B cell (primary cell): ENCODE measurements around the gene RD3L. TPM values are rescaled to one million over a fixed set of nuclear protein-coding genes. Genes with fewer than 3 reads are reported as not detected.

ENCODE experiments used
- ATAC-seq: fragments of 200-7000 bp; cut with Tn5 transposase; one replicate; pipeline ENCODE4 v1.10.0; 2021; ENCODE audit warnings: low read depth, mild to moderate bottlenecking, moderate number of reproducible peaks, moderate library complexity
- CTCF ChIA-PET: fragments of 350-600 bp; sonication (Branson Sonifier 250); formaldehyde crosslinking; loops from one replicate; lab custom pipeline; 2021; ENCODE audit warnings: antibody characterized with exemption, inconsistent platforms; lab: Charles Lee
- POLR2A ChIA-PET: fragments of 350-600 bp; sonication (Branson Sonifier 250); formaldehyde crosslinking; loops from one replicate; lab custom pipeline; 2021; ENCODE audit warnings: antibody characterized with exemption; lab: Charles Lee
- DNase-seq: peaks from one replicate; pipeline ENCODE4 v3.0.0; 2013
- H2AFZ ChIP-seq: 2 replicates; pipeline ENCODE4 v1.6.1; 2012; ENCODE audit warnings: mild to moderate bottlenecking, low read depth, low read length; ENCODE audit not compliant: insufficient read depth, poor library complexity, severe bottlenecking
- H3K27ac ChIP-seq, 2 donors: 1 replicate in 1 of 2; 2 replicates in 1 of 2; pipeline ENCODE4 v1.5.1; 2012 to 2013; ENCODE audit warnings: low read length in 2 of 2, mild to moderate bottlenecking in 2 of 2, moderate library complexity in 1 of 2
- H3K27me3 ChIP-seq, 4 experiments: fragments of 200-600 bp in 1 of 4; sonication (generic) in 1 of 4; replicated peaks in 1 of 4; 1 replicate in 2 of 4; 2 replicates in 2 of 4; pipeline versions ENCODE4 v1.6.1 to v1.7.0; 2013 to 2016; ENCODE audit warnings: low read length in 3 of 4, mild to moderate bottlenecking in 2 of 4, mixed read lengths in 1 of 4, moderate library complexity in 1 of 4; ENCODE audit not compliant: insufficient read depth in 4 of 4, control insufficient read depth in 3 of 4; ENCODE audit errors: control extremely low read depth in 1 of 4
- H3K36me3 ChIP-seq, 2 experiments: replicated peaks in 1 of 2; 1 replicate in 1 of 2; 2 replicates in 1 of 2; pipeline versions ENCODE4 v1.6.1 to v1.7.1; 2013; ENCODE audit warnings: low read length in 1 of 2; ENCODE audit not compliant: insufficient read depth in 2 of 2, control insufficient read depth in 1 of 2; ENCODE audit errors: control extremely low read depth in 1 of 2, extremely low read depth in 1 of 2
- H3K4me1 ChIP-seq, 2 donors: fragments of 200-600 bp in 1 of 2; sonication (generic) in 1 of 2; 1 replicate in 1 of 2; 2 replicates in 1 of 2; pipeline versions ENCODE4 v1.5.1 to v1.6.1; 2013 to 2017; ENCODE audit warnings: low read length in 2 of 2; ENCODE audit not compliant: control insufficient read depth in 2 of 2, insufficient read depth in 2 of 2
- H3K4me2 ChIP-seq: replicated peaks from 2 replicates; pipeline ENCODE3; 2012; ENCODE audit warnings: mild to moderate bottlenecking, low read depth, low read length; ENCODE audit not compliant: poor library complexity, severe bottlenecking
- H3K4me3 ChIP-seq, 5 experiments: fragments of 200-600 bp in 1 of 5; sonication (generic) in 1 of 5; 1 replicate in 3 of 5; 2 replicates in 2 of 5; pipeline versions ENCODE4 v1.5.1 to v1.7.0; 2011 to 2016; ENCODE audit warnings: low read length in 4 of 5, mild to moderate bottlenecking in 4 of 5, low read depth in 2 of 5, control low read depth in 1 of 5, moderate library complexity in 1 of 5; ENCODE audit not compliant: insufficient read depth in 1 of 5; ENCODE audit errors: control extremely low read depth in 1 of 5, extremely low read depth in 1 of 5
- H3K79me2 ChIP-seq: fragments of 200-600 bp; sonication (generic); one replicate; pipeline ENCODE4 v1.6.0; 2016; ENCODE audit warnings: low read length; ENCODE audit not compliant: control insufficient read depth, insufficient read depth
- H3K9ac ChIP-seq: fragments of 200-600 bp; sonication (generic); 2 replicates; pipeline ENCODE4 v1.6.1; 2017; ENCODE audit warnings: mild to moderate bottlenecking, low read length, moderate library complexity
- H3K9me3 ChIP-seq, 3 donors: one replicate each; pipeline versions ENCODE4 v1.6.1 to v1.7.1; 2013; ENCODE audit warnings: low read length in 2 of 3; ENCODE audit not compliant: control insufficient read depth in 2 of 3, insufficient read depth in 1 of 3; ENCODE audit errors: control extremely low read depth in 1 of 3
- H4K20me1 ChIP-seq: 2 replicates; pipeline ENCODE4 v1.6.0; 2012; ENCODE audit warnings: mild to moderate bottlenecking, low read length; ENCODE audit not compliant: insufficient read depth, control insufficient read depth, poor library complexity, severe bottlenecking
- H3K27ac Mint-ChIP-seq: one replicate; pipeline ENCODE4 v1.8.0; 2021; ENCODE audit warnings: mixed read lengths
- H3K27me3 Mint-ChIP-seq: one replicate; pipeline ENCODE4 v1.8.0; 2021; ENCODE audit warnings: mixed read lengths
- H3K4me1 Mint-ChIP-seq: one replicate; pipeline ENCODE4 v1.8.0; 2021; ENCODE audit warnings: mixed read lengths
- H3K4me3 Mint-ChIP-seq: one replicate; pipeline ENCODE4 v1.8.0; 2021; ENCODE audit warnings: mixed read lengths
- H3K9me3 Mint-ChIP-seq: one replicate; pipeline ENCODE4 v1.8.0; 2022; ENCODE audit warnings: mixed read lengths; ENCODE audit not compliant: insufficient read depth
- CTCF ChIP-seq: fragments of 200-600 bp; IDR thresholded peaks from one replicate; pipeline ENCODE4 v1.8.0; 2022; ENCODE audit warnings: antibody characterized with exemption, mild to moderate bottlenecking
- EZH2 ChIP-seq: IDR thresholded peaks from 2 replicates; pipeline ENCODE4 v1.6.1; 2012; ENCODE audit warnings: borderline replicate concordance, low read depth, mild to moderate bottlenecking, moderate library complexity, low read length; ENCODE audit not compliant: insufficient read depth, poor library complexity, severe bottlenecking
- WGBS: methylation state at CpG from one replicate; pipeline ENCODE4 v1.1.5; 2013; ENCODE audit warnings: missing lambda C conversion rate; ENCODE audit not compliant: insufficient coverage; 5-methylcytosine and 5-hydroxymethylcytosine counted together
- intact Hi-C: fragments of 100-400 bp; cut with micrococcal nuclease; formaldehyde crosslinking; loops from one replicate; pipeline ENCODE4 v1.10.0; 2022
- polyA plus RNA-seq: library from polyadenylated mRNA; depleted of rRNA; stranded (reverse); fragments of >200 nt; gene quantifications from 2 replicates; pipeline ENCODE4 v1.2.3, GENCODE V29; 2012
- total RNA-seq, 2 donors: library from RNA; stranded (reverse); fragments of 120-200 nt in 1 of 2; gene quantifications; 1 replicate in 1 of 2; 2 replicates in 1 of 2; pipeline versions ENCODE4 v1.2.3 to v1.2.4, GENCODE V29; 2013 to 2022

RD3L gene
- total and polyA plus RNA-seq, 2 donors (not counting 1 experiment from before 2014, with no cell fraction given) = not detected

- Mint-ChIP-seq H3K4me3 (no peak overlapping the region), H3K27me3 (peaks cover 9% of the 10 kb centered on the region), H3K4me1 (peaks cover 3% of the 10 kb centered on the region), H3K9me3 (peaks cover 2% of the 10 kb centered on the region), H3K27ac (no peak overlapping the region)
- no peak for TF ChIP-seq CTCF
- no peak for TF ChIP-seq EZH2
- H3K4me2 ChIP-seq = no peak overlapping the region
- no peaks in the 10 kb centered on the region for H3K36me3 ChIP-seq
- no peaks in the 10 kb centered on the region for H3K27me3 ChIP-seq
- no peak overlapping the region for H3K27ac ChIP-seq
- no peaks in the 10 kb centered on the region for H3K79me2 ChIP-seq
- intact Hi-C loops = no loop called here
- WGBS = 90% methylated on average over 5 of the region's 9 CpGs
- H3K9ac ChIP-seq = no peak overlapping the region
- H3K4me3 ChIP-seq = no peak overlapping the region
- H3K4me1 ChIP-seq = peaks cover 0 to 3% of the 10 kb centered on the region in 2 donors
- no peak for DNase-seq
- no peak overlapping the region for H2AFZ ChIP-seq
- ChIA-PET CTCF (interaction anchor here (1.0 kb wide), 1 partner anchor 11 kb away, joined by 3 read pairs; no protein-coding TSS in a partner anchor), POLR2A (no interaction called here)
- no peaks in the 10 kb centered on the region for H3K9me3 ChIP-seq
- ATAC-seq = no peak
- H4K20me1 ChIP-seq = no peaks in the 10 kb centered on the region
These were observed 43.6 kb downstream of the RD3L start for GRCh38 chr14:103898711-103899110.

GRCh38 chr14:103898204-103898603 lies 44.1 kb downstream of the RD3L start:
- Histone ChIP-seq H2AFZ (no peak overlapping the region), H3K79me2 (no peaks in the 10 kb centered on the region), H3K4me3 (no peak overlapping the region), H3K27me3 (no peaks in the 10 kb centered on the region), H4K20me1 (no peaks in the 10 kb centered on the region), H3K9me3 (no peaks in the 10 kb centered on the region), H3K36me3 (no peaks in the 10 kb centered on the region), H3K9ac (no peak overlapping the region), H3K4me2 (no peak overlapping the region), H3K27ac (no peak overlapping the region), H3K4me1 (peaks cover 0 to 3% of the 10 kb centered on the region in 2 donors)
- H3K4me3 Mint-ChIP-seq = no peak overlapping the region
- ATAC-seq (no peak), DNase-seq (no peak)
- ChIA-PET POLR2A (no interaction called here), CTCF (interaction anchor here (0.6 to 1.0 kb wide), 2 partner anchors 10 to 12 kb away, joined by 3 read pairs; no protein-coding TSS in a partner anchor)
- no peak overlapping the region for H3K27ac Mint-ChIP-seq
- 100% methylated on average over 1 of the region's 4 CpGs for WGBS
- peaks cover 2% of the 10 kb centered on the region for H3K9me3 Mint-ChIP-seq
- TF ChIP-seq EZH2 = no peak
- TF ChIP-seq CTCF = no peak
- intact Hi-C loops = no loop called here
- H3K27me3 Mint-ChIP-seq = peaks cover 6% of the 10 kb centered on the region
- peaks cover 3% of the 10 kb centered on the region for H3K4me1 Mint-ChIP-seq
